Measurements from ENCODE around the gene FFAR2. TPM values are rescaled to one million over a fixed set of nuclear protein-coding genes. Genes with fewer than 3 reads are reported as not detected.

Gene FFAR2
- total RNA-seq, 6 experiments from 2014 or later = 0.30 to 0.64 (median 0.35) TPM; not detected in 3

- H3K27me3 ChIP-seq = no peaks in the 10 kb centered on the region
- peaks cover 0 to 40% (median 10%) of the 10 kb centered on the region in 4 donors for H3K4me1 ChIP-seq
- H3K4me3 ChIP-seq = no peak overlapping the region
- intact Hi-C loops (cut with DNase I) = no loop called here
- H3K36me3 ChIP-seq = no peaks in the 10 kb centered on the region
- no peak overlapping the region for H3K27ac ChIP-seq
- TF ChIP-seq POLR2A (IDR thresholded peaks at IDR 0.05) (no peak), CTCF (IDR thresholded peaks at IDR 0.05) (no peak)
- no peaks in the 10 kb centered on the region for H3K9me3 ChIP-seq
- DNase-seq (no peak), ATAC-seq (no peak)
- WGBS (ENCODE audit: insufficient coverage, low coverage, low lambda C conversion rate, missing lambda C conversion rate) = 33% methylated on average over 1 of the region's 3 CpGs
Measured at GRCh38 chr19:35455616-35456201, 7.7 kb downstream of the FFAR2 start.

- Histone ChIP-seq H3K27ac (no peak overlapping the region), H3K27me3 (no peaks in the 10 kb centered on the region), H3K4me1 (peaks cover 0 to 40% (median 10%) of the 10 kb centered on the region in 4 donors), H3K36me3 (no peaks in the 10 kb centered on the region), H3K9me3 (no peaks in the 10 kb centered on the region), H3K4me3 (no peak overlapping the region)
- ATAC-seq (no peak), DNase-seq (no peak)
- no peak for TF ChIP-seq POLR2A (IDR thresholded peaks at IDR 0.05)
- no peak for TF ChIP-seq CTCF (IDR thresholded peaks at IDR 0.05)
- WGBS (ENCODE audit: insufficient coverage, low coverage, low lambda C conversion rate, missing lambda C conversion rate) = 100% methylated on average over 2 of the region's 5 CpGs
- intact Hi-C loops (cut with DNase I) = no loop called here
Measured at GRCh38 chr19:35457173-35457572, 9.1 kb downstream of the FFAR2 start.

- DNase-seq = no peak
- TF ChIP-seq CTCF (IDR thresholded peaks at IDR 0.05) (no peak), POLR2A (IDR thresholded peaks at IDR 0.05) (no peak)
- Histone ChIP-seq H3K36me3 (no peaks in the 10 kb centered on the region), H3K9me3 (peaks cover 0 to 2% (median 0%) of the 10 kb centered on the region in 4 donors), H3K27ac (no peak overlapping the region), H3K4me3 (no peak overlapping the region), H3K4me1 (peaks cover 0 to 40% (median 10%) of the 10 kb centered on the region in 4 donors), H3K27me3 (no peaks in the 10 kb centered on the region)
- 40% methylated on average over 1 of the region's 1 CpG for WGBS (ENCODE audit: insufficient coverage, low coverage, low lambda C conversion rate, missing lambda C conversion rate)
- ATAC-seq = no peak
- intact Hi-C loops (cut with DNase I) = no loop called here
Measured at GRCh38 chr19:35458192-35458591, 10.1 kb downstream of the FFAR2 start.

GRCh38 chr19:35458731-35459391, 10.8 kb downstream of the FFAR2 start:
- Histone ChIP-seq H3K4me3 (peak overlapping the region in 2 of 3 donors; percentile 24 to 33), H3K27ac (peak overlapping the region; percentile 41 to 88 (median 61)), H3K4me1 (peaks cover 0 to 40% (median 10%) of the 10 kb centered on the region in 4 donors), H3K9me3 (peaks cover 0 to 2% (median 0%) of the 10 kb centered on the region in 4 donors), H3K27me3 (no peaks in the 10 kb centered on the region), H3K36me3 (no peaks in the 10 kb centered on the region)
- intact Hi-C loops (cut with DNase I) = no loop called here
- ATAC-seq (peak; percentile 59 to 88 (median 80)), DNase-seq (peak in 2 of 3 donors; percentile 68 to 80)
- TF ChIP-seq POLR2A (IDR thresholded peaks at IDR 0.05) (peak; percentile 34), CTCF (IDR thresholded peaks at IDR 0.05) (no peak)
- WGBS (ENCODE audit: insufficient coverage, low coverage, low lambda C conversion rate, missing lambda C conversion rate) = 5% methylated on average over 9 of the region's 10 CpGs
